Superior temporal gyrus (tissue), 1 donor: ENCODE measurements around the gene ZBP1.
"Not testable (repeated sequence)": the region's sequence is repeated elsewhere in the genome, so short reads cannot be mapped to it uniquely, and the experiment has no call there.

Experiments
- DNase-seq: peaks from one replicate; pipeline ENCODE4 v3.0.0-alpha.2; 2016; ENCODE audit errors: extremely low spot score

Gene ZBP1

GRCh38 chr20:57647006-57647932 is 27.0 kb upstream of the ZBP1 start:
- no peak for DNase-seq

- no peak for DNase-seq
These were observed 18.6 kb upstream of the ZBP1 start for GRCh38 chr20:57638895-57639236.

- DNase-seq, result no peak
These were observed 18.1 kb upstream of the ZBP1 start for GRCh38 chr20:57638173-57638894.

GRCh38 chr20:57633945-57634491 is 13.8 kb upstream of the ZBP1 start:
- no peak for DNase-seq

- no peak for DNase-seq
These were observed 12.1 kb upstream of the ZBP1 start for GRCh38 chr20:57632286-57632685.

- DNase-seq, result no peak
These were observed 9.8 kb upstream of the ZBP1 start for GRCh38 chr20:57630061-57630460.

- not testable (repeated sequence) for DNase-seq
These were observed 9.3 kb upstream of the ZBP1 start for GRCh38 chr20:57629491-57629901.

GRCh38 chr20:57628962-57629308 is 8.7 kb upstream of the ZBP1 start:
- DNase-seq, result not testable (repeated sequence)

GRCh38 chr20:57628047-57628961 is 8.1 kb upstream of the ZBP1 start:
- DNase-seq, result peak; percentile 28

GRCh38 chr20:57627339-57627738 is 7.1 kb upstream of the ZBP1 start:
- no peak for DNase-seq

GRCh38 chr20:57625978-57626377 is 5.8 kb upstream of the ZBP1 start:
- no peak for DNase-seq

- no peak for DNase-seq
These were observed 5.1 kb upstream of the ZBP1 start for GRCh38 chr20:57625181-57625958.

GRCh38 chr20:57624124-57624523 is 3.9 kb upstream of the ZBP1 start:
- DNase-seq, result no peak

GRCh38 chr20:57622579-57623381 is 2.6 kb upstream of the ZBP1 start:
- DNase-seq, result no peak

GRCh38 chr20:57622201-57622570 is 2.0 kb upstream of the ZBP1 start:
- DNase-seq, result no peak

GRCh38 chr20:57621421-57622200 is 1.4 kb upstream of the ZBP1 start:
- no peak for DNase-seq

- DNase-seq, result no peak
These were observed 773 bp upstream of the ZBP1 start for GRCh38 chr20:57620999-57621398.

GRCh38 chr20:57619051-57619831 is 985 bp downstream of the ZBP1 start:
- DNase-seq, result no peak

GRCh38 chr20:57618764-57619050 is 1.5 kb downstream of the ZBP1 start:
- DNase-seq, result no peak
